GM19238 (cell line): ENCODE results near the gene PSMA6.

Experiments used
- DNase-seq: peaks from one replicate; pipeline ENCODE4 v3.0.0; 2011; ENCODE audit warnings: low spot score; ENCODE audit not compliant: insufficient read length

PSMA6 gene

DNA sequence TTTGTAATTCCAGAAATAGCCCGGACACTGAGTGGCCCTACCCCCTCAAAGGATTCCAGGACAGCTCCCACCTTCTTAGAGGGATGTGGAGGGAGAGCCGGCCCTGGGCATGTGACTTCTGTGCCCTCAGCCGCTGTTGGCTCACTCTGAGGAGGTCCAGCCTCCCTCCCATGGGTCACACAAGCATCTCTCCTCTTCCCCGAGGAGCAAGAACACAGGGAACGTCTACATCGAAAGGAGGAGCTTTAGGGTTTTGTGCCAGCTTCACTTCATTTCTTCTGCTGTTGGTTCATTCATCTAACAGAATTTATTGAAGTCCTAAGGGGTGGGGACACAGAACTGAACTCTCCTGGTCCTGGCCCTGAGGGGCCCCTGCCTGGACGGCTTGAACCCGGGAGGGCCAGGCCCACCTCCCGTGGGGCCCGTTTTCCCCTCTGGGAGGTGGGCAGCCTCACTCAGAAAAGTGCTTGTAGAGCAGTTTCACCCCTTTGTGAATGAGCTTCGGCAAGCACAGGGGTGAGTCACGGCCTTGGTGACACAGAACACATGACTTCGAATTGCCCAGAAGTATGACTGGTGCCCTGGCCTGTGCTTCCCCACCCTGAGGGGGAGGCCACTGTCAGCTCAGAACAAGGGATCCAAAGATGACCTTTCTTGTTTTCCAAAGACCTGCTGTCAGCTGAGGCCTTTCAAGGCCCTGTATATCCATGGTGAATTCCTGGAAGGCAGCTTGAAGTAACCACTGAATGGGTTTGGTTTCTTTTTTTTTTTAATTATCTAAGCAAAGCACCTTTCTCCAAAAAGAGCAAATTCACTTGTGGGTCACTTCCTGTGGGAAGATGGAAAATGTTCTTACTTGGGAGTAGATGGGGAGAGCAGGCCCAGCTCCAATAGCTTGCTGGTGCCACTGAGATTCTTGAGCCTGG is 73.2 kb downstream of the PSMA6 start:
- DNase-seq, result no peak

GRCh38 chr14:35366056-35366451 is 73.9 kb downstream of the PSMA6 start:
- DNase-seq, result no peak

- no peak for DNase-seq
Measured at GRCh38 chr14:35366521-35366976, 74.4 kb downstream of the PSMA6 start.

GRCh38 chr14:35367056-35367372 is 74.8 kb downstream of the PSMA6 start:
- DNase-seq, result no peak
